GM12874 (cell line): ENCODE measurements around the gene FOS.

Source experiments
- TF ChIP-seq, protein P1 (sequence below): IDR thresholded peaks from 2 replicates; pipeline ENCODE4 v1.5.1; 2011; ENCODE audit warnings: low read depth, mild to moderate bottlenecking, control low read depth, low read length, moderate library complexity; ENCODE audit not compliant: insufficient read depth

Gene FOS

DNA sequence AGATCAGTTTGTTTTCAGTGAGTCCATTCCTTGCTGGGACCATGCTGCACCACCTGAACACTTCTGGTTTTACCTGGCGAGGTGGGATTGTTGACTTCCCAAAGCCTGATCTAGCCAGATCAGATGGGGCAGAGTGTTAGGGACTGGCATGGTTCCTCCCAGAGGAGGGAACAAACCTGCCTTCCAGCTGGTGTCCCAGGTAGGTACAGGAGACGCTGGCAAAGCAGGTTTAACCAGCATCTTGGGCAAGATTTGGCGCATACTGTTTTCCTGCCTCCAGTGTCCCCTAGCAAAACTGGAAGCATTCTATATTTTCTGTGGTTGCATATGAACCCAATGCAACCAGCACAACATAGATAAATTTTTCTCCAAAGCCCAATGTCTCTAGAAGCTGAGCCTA, 14.6 kb upstream of the FOS start:
- TF ChIP-seq, protein P1, sequence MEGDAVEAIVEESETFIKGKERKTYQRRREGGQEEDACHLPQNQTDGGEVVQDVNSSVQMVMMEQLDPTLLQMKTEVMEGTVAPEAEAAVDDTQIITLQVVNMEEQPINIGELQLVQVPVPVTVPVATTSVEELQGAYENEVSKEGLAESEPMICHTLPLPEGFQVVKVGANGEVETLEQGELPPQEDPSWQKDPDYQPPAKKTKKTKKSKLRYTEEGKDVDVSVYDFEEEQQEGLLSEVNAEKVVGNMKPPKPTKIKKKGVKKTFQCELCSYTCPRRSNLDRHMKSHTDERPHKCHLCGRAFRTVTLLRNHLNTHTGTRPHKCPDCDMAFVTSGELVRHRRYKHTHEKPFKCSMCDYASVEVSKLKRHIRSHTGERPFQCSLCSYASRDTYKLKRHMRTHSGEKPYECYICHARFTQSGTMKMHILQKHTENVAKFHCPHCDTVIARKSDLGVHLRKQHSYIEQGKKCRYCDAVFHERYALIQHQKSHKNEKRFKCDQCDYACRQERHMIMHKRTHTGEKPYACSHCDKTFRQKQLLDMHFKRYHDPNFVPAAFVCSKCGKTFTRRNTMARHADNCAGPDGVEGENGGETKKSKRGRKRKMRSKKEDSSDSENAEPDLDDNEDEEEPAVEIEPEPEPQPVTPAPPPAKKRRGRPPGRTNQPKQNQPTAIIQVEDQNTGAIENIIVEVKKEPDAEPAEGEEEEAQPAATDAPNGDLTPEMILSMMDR: no peak

DNA sequence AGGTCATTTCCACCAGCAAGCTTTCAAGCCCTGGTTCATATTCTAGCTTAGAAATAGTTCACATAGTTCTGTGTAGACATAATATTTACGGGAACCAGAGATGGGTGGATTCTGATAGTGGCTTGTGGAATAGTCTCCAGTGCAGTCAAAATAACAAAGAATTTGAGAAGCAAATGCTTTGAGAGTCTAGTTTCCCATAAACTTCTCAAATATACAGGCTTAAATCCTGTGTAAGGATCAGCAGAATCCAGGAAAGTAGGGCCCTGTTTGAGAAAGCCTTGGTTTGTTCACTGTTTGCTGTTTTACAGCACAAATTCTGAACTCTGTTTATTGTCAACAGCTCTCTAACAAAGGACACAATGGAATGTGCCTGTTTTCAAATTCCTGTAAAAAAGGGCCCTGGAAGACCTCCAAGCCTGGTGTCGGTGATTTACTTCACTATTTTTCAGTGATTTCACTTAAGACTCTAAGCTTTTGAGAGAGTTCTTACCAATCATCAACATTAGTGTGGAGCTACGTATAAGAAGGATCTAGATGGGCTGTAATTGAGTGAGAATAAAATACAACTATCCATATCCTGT, 11.4 kb upstream of the FOS start:
- TF ChIP-seq, protein P1: no peak

DNA sequence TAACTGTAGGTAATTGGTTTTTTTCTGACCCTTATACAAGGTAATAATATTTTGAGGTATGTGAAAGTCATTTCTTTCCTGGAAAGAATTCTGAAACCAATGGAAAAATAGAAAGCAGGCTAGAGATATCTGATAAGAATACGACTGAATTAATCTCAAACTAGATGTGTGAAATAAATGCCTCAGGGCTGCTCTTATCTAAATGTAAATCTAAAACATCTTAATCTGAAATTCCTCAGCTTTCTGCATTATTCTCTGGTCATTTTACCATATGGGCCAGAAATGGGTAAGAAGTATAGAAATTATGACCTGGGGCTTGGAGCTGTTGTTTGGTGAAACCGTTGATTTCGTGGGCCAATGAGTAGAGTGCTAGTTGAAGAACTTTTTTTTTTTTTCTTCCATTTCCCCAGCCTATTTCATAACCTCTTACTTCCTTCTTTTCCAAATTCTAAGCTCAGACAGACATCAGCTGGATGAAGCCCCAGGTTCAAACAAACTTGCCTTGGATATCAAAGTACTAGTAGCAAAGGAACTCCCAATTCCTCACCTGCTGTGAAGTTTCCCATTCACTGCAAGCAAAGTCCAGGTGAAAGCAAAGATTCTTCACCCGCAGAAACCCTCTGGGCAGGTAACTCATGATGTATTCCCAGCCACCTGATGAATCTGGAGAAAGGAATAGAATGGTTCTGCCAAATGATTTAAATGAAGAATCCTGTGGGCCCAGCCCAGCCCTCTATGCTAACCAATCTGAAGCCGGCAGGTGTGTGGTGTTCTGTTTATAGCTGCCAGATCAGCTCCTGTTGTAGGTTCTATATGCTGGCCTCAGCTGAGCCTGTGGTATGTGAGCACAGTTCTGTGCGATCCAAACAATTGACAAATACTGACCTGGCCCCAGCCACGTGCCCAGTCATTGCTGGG, 9.7 kb upstream of the FOS start:
- TF ChIP-seq, protein P1: no peak

DNA sequence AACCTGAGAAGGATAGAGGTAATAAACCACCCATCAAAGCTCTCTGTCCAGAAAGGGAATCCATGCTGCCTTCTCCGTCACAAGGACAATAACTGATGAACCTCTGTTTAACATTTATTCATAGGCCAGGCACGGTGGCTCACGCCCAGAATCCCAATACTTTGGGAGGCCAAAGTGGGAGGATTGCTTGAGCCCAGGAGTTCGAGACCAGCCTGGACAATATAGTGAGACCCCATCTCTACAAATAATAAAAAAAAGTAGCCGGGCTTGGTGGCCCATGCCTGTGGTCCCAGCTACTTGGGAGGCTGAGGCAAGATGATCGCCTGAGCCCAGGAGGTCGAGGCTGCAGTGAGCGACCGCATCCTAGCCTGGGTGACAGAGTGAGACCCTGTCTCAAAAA, 7.1 kb upstream of the FOS start:
- TF ChIP-seq, protein P1: no peak

DNA sequence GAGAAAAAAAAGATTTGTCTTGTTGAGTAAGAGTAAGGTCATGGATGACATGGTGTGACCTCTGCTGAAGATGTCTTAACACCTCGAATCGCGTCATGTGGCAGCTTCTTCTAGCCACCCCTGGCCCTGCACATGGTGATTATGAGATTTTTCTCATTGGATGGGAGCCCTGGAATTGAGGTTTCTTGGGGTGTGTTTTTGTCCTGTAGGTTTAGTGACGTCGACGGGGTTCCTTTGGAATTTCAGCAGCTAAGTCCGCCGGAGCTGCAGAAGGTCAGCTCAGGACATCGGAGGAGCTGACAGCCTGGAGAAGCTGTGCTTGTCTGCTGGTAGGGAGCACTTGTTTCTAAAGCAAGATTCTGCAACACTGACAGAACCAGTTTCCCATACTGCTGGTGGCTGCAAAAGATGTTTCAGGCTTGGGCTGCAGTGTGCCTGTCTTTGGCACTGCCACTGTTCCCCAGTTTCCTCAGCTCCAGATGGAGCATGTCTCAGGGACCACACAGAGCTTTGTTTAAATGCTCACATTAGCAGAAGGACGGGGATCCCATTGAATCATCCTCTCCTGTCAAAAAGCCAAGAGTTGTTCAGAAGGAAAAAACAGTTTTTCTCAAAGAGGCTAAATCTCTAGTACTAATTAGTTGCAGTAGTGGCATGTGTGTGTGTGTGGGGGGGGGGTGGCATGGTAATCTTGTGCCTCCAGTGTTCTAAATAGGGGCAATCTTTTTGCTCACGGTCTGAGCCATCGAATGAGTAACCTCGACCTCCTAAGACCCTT, 5.2 kb upstream of the FOS start:
- TF ChIP-seq, protein P1: no peak

DNA sequence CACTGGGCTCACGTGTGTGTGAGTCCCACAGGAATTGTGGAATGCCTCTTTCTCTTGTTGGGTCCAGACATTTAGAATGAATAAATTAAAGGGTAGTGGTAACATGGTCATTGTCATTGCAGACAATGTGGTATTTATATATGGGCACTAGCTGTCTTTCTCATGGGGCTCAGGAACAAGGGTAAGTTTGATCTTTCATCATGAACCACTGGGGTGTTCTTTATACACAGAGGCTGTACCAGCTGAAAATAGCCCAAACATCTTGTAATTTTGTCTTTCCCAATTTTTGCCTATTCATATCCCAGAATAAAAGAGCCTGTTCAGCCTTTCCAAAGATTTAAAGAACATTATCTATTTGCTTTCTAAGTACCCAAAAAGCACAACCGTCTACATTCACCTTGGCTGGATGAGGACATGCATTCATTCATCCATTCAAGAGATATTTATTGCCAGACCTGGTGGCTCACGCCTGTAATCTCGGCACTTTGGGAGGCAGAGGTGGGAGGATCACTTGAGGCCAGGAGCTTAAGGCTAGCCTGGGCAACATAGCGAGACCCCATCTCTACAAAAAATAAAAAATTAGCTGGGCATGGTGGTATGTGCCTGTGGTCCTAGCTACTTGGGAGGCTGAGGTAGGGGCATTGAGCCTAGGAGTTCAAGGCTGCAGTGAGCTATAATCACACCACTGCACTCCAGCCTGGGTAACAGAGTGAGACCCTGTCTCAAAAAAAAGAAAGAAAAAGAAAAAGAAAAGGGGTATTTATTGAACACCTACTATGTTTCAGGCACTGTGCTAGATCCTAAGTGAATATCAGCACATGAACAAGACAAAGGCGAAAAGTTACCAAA, 4.4 kb upstream of the FOS start:
- TF ChIP-seq, protein P1: no peak
